Stomach smooth muscle (tissue), 2 donors: ENCODE results near the gene SORT1.
"Not testable (repeated sequence)": the region's sequence is repeated elsewhere in the genome, so short reads cannot be mapped to it uniquely, and the experiment has no call there.

Experiments used
- H3K27ac ChIP-seq: one replicate; pipeline ENCODE4 v1.7.0; 2013; ENCODE audit warnings: mild to moderate bottlenecking, low read length, inconsistent platforms
- H3K27me3 ChIP-seq, 2 donors: one replicate each; pipeline ENCODE4 v1.7.0; 2013; ENCODE audit warnings: low read length in 2 of 2; ENCODE audit not compliant: insufficient read depth in 2 of 2, control insufficient read depth in 1 of 2
- H3K36me3 ChIP-seq, 2 donors: one replicate each; pipeline ENCODE4 v1.7.0; 2013; ENCODE audit warnings: low read length in 2 of 2; ENCODE audit not compliant: control insufficient read depth in 2 of 2, insufficient read depth in 2 of 2
- H3K4me1 ChIP-seq: one replicate; pipeline ENCODE4 v1.7.0; 2013; ENCODE audit warnings: low read length; ENCODE audit not compliant: control insufficient read depth, insufficient read depth
- H3K4me3 ChIP-seq, 2 donors: one replicate each; pipeline ENCODE4 v1.7.0; 2013; ENCODE audit warnings: low read length in 2 of 2
- H3K9ac ChIP-seq, 2 donors: one replicate each; pipeline ENCODE4 v1.7.0; 2013; ENCODE audit warnings: low read length in 2 of 2, mild to moderate bottlenecking in 1 of 2
- H3K9me3 ChIP-seq, 2 donors: one replicate each; pipeline ENCODE4 v1.7.0; 2013; ENCODE audit warnings: low read length in 2 of 2; ENCODE audit not compliant: control insufficient read depth in 2 of 2
- donor health status: healthy.
- donor health status: Pancreatic carcinoma.

SORT1 gene

GRCh38 chr1:109312246-109312645 lies 85.5 kb downstream of the SORT1 start:
- peaks cover 27 to 40% of the 10 kb centered on the region in 2 donors for H3K36me3 ChIP-seq

DNA sequence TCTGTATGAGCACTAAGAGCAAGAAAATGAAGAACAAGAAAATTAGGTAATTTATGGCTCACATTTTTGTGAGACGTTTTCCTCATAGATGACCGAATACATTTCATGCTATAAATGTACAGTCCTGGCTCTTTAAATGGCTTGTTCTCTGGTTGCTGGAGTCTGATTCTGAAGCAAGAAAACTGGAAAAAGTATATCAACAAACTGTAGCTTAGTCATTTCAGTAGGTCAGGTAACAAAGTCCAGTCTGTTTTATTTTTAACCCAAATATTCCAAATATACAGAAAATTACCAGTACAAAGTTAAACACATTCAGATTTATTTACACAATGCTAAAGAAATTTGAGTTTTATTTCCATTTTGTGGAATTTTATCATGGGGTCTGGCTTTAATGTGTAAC lies 88.4 kb downstream of the SORT1 start:
- Histone ChIP-seq H3K36me3 (peaks cover 13 to 21% of the 10 kb centered on the region in 2 donors), H3K27ac (no peak overlapping the region), H3K27me3 (no peaks in the 10 kb centered on the region), H3K4me1 (peaks cover 24% of the 10 kb centered on the region), H3K9me3 (no peaks in the 10 kb centered on the region), H3K9ac (no peak overlapping the region), H3K4me3 (no peak overlapping the region)

More at GRCh38 chr1:109312246-109312645, 85.5 kb downstream of the SORT1 start:
- Histone ChIP-seq H3K27me3 (no peaks in the 10 kb centered on the region), H3K9ac (no peak overlapping the region), H3K9me3 (no peaks in the 10 kb centered on the region), H3K4me1 (peaks cover 5% of the 10 kb centered on the region), H3K4me3 (no peak overlapping the region), H3K27ac (no peak overlapping the region)

DNA sequence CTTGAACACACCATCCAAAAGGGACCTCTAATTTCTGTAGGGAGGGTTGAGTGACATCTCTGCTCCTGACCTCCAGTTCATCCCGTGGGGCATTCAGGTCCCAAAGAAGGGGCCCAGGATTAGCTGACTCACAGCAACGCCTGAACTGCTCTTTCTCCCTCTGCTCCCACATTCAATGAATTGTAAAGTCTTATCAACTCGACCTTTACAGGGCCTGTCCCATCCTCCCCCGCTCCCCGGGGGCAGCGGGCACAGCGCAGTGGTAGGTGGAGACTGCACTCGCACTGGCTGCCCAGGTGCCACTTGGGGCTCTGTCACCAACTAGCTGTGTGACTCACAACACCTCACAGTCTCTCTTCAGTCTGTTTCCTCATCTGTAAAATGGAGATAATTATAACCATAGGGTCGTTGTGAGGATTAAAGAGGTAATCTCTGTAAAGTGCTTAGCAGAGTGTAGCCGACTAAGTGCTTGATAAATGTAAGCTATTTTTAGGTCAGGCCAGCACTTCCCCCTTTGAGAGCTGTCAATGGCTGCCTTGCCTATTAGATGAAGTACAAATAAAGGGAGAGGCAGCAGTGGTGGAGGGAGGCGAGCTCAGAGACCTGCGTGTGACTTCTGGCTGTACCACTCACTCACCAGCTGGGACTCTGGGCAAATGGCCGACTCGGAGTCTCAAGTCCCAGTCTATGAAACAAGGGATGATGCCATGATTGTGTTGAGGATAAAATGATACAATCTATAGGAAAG lies 90.3 kb downstream of the SORT1 start:
- Histone ChIP-seq H3K27me3 (no peaks in the 10 kb centered on the region), H3K9ac (no peak overlapping the region), H3K36me3 (peaks cover 0 to 5% of the 10 kb centered on the region in 2 donors), H3K9me3 (no peaks in the 10 kb centered on the region), H3K27ac (no peak overlapping the region), H3K4me1 (peaks cover 26% of the 10 kb centered on the region), H3K4me3 (no peak overlapping the region)

- H3K27me3 ChIP-seq = no peaks in the 10 kb centered on the region
- H3K36me3 ChIP-seq = peaks cover 0 to 5% of the 10 kb centered on the region in 2 donors
- peaks cover 26% of the 10 kb centered on the region for H3K4me1 ChIP-seq
- H3K27ac ChIP-seq = no peak within 1 kb of the TSS
- H3K9me3 ChIP-seq = no peaks in the 10 kb centered on the region
- no peak within 1 kb of the TSS for H3K9ac ChIP-seq
- H3K4me3 ChIP-seq = no peak within 1 kb of the TSS
Measured at GRCh38 chr1:109306832-109307273, 90.9 kb downstream of the SORT1 start, which contains the start of gene MYBPHL. TSS of gene MYBPHL (minus strand) at chr1:109307011. CDS start at chr1:109306991, 20 bp downstream.

DNA sequence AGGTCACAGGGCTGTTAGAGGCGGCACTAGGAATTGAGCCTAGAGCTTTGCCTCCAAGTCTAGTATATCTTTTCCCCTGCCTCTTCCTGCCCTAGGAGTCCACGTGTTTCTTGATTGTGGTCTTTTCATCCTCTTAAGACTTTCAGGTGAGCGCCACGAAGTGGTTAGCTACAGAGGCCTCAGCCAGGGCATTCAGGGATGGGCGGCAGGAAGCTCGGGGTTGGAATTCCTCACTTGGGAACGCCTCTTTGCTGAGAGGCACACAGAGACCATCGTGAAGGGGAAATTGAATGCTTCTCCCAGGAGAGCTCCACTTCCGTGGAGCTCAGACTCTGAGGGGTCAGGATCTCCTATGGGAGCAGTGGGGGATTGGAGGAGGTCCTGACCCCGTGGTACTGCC lies 91.7 kb downstream of the SORT1 start:
- H3K4me1 ChIP-seq = peaks cover 26% of the 10 kb centered on the region
- H3K27ac ChIP-seq, H3K9me3 ChIP-seq, H3K36me3 ChIP-seq, H3K4me3 ChIP-seq, H3K27me3 ChIP-seq, H3K9ac ChIP-seq: not testable (repeated sequence)

DNA sequence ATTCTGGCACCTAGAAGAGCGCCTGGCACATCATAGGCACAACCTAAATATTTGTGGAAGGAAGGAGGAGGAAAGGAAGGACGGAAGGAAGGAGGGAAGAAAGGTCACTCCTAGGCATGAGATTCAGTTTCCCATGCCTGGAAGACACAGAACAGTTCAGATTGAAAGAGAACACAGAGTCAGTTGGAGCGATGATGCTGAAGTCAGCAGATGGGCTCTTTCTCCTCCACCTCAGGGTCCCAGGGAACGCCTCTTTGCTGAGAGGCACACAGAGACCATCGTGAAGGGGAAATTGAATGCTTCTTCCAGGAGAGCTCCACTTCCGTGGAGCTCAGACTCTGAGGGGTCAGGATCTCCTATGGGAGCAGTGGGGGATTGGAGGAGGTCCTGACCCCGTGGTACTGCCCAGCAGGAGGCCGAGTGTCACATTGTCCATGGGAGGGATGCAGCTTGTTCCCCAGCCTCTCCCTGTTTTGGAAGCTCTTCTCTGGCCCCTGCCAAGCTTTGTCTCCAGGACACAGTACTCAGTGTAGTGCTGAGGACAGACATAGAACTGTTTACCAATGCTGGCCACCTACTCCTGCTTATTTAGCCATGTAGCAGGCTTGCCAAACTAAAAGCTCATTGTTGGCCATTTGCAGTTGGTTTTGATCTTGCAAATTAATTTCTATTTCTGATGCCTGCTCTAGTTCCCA lies 93.3 kb downstream of the SORT1 start:
- Histone ChIP-seq H3K27ac (no peak overlapping the region), H3K36me3 (no peaks in the 10 kb centered on the region), H3K4me3 (no peak overlapping the region), H3K4me1 (peaks cover 33% of the 10 kb centered on the region), H3K27me3 (no peaks in the 10 kb centered on the region), H3K9me3 (no peaks in the 10 kb centered on the region), H3K9ac (no peak overlapping the region)

- no peaks in the 10 kb centered on the region for H3K36me3 ChIP-seq
- no peaks in the 10 kb centered on the region for H3K9me3 ChIP-seq
- H3K27ac ChIP-seq = no peak overlapping the region
- H3K4me1 ChIP-seq = peaks cover 37% of the 10 kb centered on the region
- H3K4me3 ChIP-seq = no peak overlapping the region
- H3K9ac ChIP-seq = no peak overlapping the region
- H3K27me3 ChIP-seq = peaks cover 0 to 2% of the 10 kb centered on the region in 2 donors
Measured at GRCh38 chr1:109301874-109302273, 95.8 kb downstream of the SORT1 start.

GRCh38 chr1:109300650-109301151 lies 97.0 kb downstream of the SORT1 start:
- peaks cover 30% of the 10 kb centered on the region for H3K4me1 ChIP-seq
- no peak overlapping the region for H3K27ac ChIP-seq
- no peaks in the 10 kb centered on the region for H3K36me3 ChIP-seq

GRCh38 chr1:109299558-109300343 lies 98.0 kb downstream of the SORT1 start:
- no peaks in the 10 kb centered on the region for H3K9me3 ChIP-seq
- H3K4me3 ChIP-seq = no peak overlapping the region
- H3K9ac ChIP-seq = no peak overlapping the region
- no peaks in the 10 kb centered on the region for H3K36me3 ChIP-seq
- H3K4me1 ChIP-seq = peaks cover 25% of the 10 kb centered on the region
- peaks cover 0 to 2% of the 10 kb centered on the region in 2 donors for H3K27me3 ChIP-seq
- H3K27ac ChIP-seq = peak overlapping the region; percentile 31

More at GRCh38 chr1:109300650-109301151, 97.0 kb downstream of the SORT1 start:
- H3K9me3 ChIP-seq = no peaks in the 10 kb centered on the region
- H3K27me3 ChIP-seq = peaks cover 0 to 2% of the 10 kb centered on the region in 2 donors
- no peak overlapping the region for H3K4me3 ChIP-seq
- no peak overlapping the region for H3K9ac ChIP-seq
